ENCODE data around the gene PTPMT1. TPM values are rescaled to one million over a fixed set of nuclear protein-coding genes. Genes with fewer than 3 reads are reported as not detected.

PTPMT1 gene
- polyA plus RNA-seq, 1 donor from 2014 or later: 2.7 TPM

DNA sequence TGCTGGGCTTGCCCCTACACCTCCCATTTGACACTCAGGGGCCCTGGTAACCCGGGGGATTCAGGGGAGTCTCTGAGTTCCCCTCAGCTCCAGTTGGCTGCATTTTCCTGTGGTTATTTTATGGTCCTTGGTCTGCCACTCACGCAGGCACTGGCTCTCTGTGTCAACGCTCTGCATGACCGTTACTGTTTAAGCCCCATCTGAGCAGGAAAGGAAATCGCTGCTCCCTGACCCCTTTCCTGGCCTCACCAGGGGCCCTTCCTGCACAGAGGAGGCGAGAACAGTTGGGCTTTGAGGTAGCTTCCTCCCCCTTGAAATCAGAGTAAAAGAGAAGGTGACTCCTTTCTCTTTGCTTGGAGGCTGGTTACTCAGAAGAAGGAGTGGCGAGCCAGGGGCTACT, 26.4 kb downstream of the PTPMT1 start:
- no peaks in the 10 kb centered on the region for H3K9me2 ChIP-seq (ENCODE audit: insufficient read depth, low read length)
- no peak overlapping the region for H3K9ac ChIP-seq (ENCODE audit: low read length)

DNA sequence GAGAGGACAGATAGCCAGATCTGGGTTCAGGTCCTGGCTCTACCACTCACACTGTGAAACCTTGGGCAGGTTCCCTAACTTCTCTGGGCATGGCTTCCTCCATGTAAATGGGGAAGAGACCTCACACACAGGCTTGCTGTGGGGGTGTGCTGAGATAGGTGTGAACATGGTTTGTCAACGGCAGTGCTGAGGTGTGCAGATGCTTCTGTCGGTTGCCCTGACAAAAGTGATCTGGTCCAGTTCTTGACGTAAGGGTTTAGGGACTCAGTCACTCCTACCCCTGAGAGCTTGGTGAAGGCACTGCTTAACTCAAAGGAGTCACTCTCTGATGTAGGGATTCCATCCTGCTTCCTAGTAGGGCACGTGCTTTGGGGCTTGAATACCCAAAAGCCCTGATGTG, 26.9 kb downstream of the PTPMT1 start:
- H3F3A ChIP-seq (ENCODE audit: insufficient read depth, low read length, poor library complexity, severe bottlenecking): no peaks in the 10 kb centered on the region
- no peaks in the 10 kb centered on the region for H4K20me1 ChIP-seq (ENCODE audit: insufficient read depth)
- H3K79me2 ChIP-seq (replicated peaks; ENCODE audit: insufficient read depth, low read length): no peaks in the 10 kb centered on the region
- H3K27me3 ChIP-seq (ENCODE audit: insufficient read depth, low read depth, low read length): no peaks in the 10 kb centered on the region
- no peak overlapping the region for H3K4me2 ChIP-seq (ENCODE audit: low read length)
- H3K9ac ChIP-seq (ENCODE audit: low read length): no peak overlapping the region
- H3K9me3 ChIP-seq (ENCODE audit: low read length): no peaks in the 10 kb centered on the region
- TF ChIP-seq EP300 (conservative IDR thresholded peaks at IDR 0.05; ENCODE audit: poor library complexity, severe bottlenecking): no peak
- TF ChIP-seq POLR2AphosphoS5 (IDR thresholded peaks at IDR 0.05): no peak
- TF ChIP-seq, protein P1, sequence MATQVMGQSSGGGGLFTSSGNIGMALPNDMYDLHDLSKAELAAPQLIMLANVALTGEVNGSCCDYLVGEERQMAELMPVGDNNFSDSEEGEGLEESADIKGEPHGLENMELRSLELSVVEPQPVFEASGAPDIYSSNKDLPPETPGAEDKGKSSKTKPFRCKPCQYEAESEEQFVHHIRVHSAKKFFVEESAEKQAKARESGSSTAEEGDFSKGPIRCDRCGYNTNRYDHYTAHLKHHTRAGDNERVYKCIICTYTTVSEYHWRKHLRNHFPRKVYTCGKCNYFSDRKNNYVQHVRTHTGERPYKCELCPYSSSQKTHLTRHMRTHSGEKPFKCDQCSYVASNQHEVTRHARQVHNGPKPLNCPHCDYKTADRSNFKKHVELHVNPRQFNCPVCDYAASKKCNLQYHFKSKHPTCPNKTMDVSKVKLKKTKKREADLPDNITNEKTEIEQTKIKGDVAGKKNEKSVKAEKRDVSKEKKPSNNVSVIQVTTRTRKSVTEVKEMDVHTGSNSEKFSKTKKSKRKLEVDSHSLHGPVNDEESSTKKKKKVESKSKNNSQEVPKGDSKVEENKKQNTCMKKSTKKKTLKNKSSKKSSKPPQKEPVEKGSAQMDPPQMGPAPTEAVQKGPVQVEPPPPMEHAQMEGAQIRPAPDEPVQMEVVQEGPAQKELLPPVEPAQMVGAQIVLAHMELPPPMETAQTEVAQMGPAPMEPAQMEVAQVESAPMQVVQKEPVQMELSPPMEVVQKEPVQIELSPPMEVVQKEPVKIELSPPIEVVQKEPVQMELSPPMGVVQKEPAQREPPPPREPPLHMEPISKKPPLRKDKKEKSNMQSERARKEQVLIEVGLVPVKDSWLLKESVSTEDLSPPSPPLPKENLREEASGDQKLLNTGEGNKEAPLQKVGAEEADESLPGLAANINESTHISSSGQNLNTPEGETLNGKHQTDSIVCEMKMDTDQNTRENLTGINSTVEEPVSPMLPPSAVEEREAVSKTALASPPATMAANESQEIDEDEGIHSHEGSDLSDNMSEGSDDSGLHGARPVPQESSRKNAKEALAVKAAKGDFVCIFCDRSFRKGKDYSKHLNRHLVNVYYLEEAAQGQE (IDR thresholded peaks at IDR 0.05; ENCODE audit: borderline replicate concordance): no peak
- TF ChIP-seq TAF1 (IDR thresholded peaks at IDR 0.05; ENCODE audit: low read depth): no peak
- TF ChIP-seq SMC3 (conservative IDR thresholded peaks at IDR 0.05; ENCODE audit: poor library complexity): no peak
- no peaks in the 10 kb centered on the region for H3K9me2 ChIP-seq (ENCODE audit: insufficient read depth, low read length)
- no peak overlapping the region for H2AFZ ChIP-seq (ENCODE audit: low read depth, low read length)
- no peaks in the 10 kb centered on the region for H3K36me3 ChIP-seq (ENCODE audit: insufficient read depth, low read length)
- no peak overlapping the region for H3K27ac ChIP-seq (ENCODE audit: low read length)
- H3K4me3 ChIP-seq (ENCODE audit: low read length): no peak overlapping the region

More for the DNA sequence above, 26.4 kb downstream of the PTPMT1 start:
- H3K36me3 ChIP-seq (ENCODE audit: insufficient read depth, low read length): no peaks in the 10 kb centered on the region
- no peak for TF ChIP-seq EZH2 (IDR thresholded peaks at IDR 0.05; ENCODE audit: borderline replicate concordance, insufficient read depth, low read length, poor library complexity, severe bottlenecking)
- no peak for TF ChIP-seq TAF1 (IDR thresholded peaks at IDR 0.05; ENCODE audit: low read depth)
- TF ChIP-seq, protein P2, sequence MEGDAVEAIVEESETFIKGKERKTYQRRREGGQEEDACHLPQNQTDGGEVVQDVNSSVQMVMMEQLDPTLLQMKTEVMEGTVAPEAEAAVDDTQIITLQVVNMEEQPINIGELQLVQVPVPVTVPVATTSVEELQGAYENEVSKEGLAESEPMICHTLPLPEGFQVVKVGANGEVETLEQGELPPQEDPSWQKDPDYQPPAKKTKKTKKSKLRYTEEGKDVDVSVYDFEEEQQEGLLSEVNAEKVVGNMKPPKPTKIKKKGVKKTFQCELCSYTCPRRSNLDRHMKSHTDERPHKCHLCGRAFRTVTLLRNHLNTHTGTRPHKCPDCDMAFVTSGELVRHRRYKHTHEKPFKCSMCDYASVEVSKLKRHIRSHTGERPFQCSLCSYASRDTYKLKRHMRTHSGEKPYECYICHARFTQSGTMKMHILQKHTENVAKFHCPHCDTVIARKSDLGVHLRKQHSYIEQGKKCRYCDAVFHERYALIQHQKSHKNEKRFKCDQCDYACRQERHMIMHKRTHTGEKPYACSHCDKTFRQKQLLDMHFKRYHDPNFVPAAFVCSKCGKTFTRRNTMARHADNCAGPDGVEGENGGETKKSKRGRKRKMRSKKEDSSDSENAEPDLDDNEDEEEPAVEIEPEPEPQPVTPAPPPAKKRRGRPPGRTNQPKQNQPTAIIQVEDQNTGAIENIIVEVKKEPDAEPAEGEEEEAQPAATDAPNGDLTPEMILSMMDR (IDR thresholded peaks at IDR 0.05; ENCODE audit: poor library complexity, severe bottlenecking): no peak
- TF ChIP-seq, protein P1 (IDR thresholded peaks at IDR 0.05; ENCODE audit: borderline replicate concordance): no peak
- no peak for TF ChIP-seq POLR2AphosphoS5 (IDR thresholded peaks at IDR 0.05)
- no peak for TF ChIP-seq SMC3 (conservative IDR thresholded peaks at IDR 0.05; ENCODE audit: poor library complexity)
- no peak for TF ChIP-seq RAD21 (conservative IDR thresholded peaks at IDR 0.05)
- TF ChIP-seq EP300 (conservative IDR thresholded peaks at IDR 0.05; ENCODE audit: poor library complexity, severe bottlenecking): no peak
- no peak for TF ChIP-seq MXI1 (conservative IDR thresholded peaks at IDR 0.05; ENCODE audit: poor library complexity, severe bottlenecking)
- no peaks in the 10 kb centered on the region for H3F3A ChIP-seq (ENCODE audit: insufficient read depth, low read length, poor library complexity, severe bottlenecking)
- no peak overlapping the region for H3K4me2 ChIP-seq (ENCODE audit: low read length)
- no peaks in the 10 kb centered on the region for H3K9me3 ChIP-seq (ENCODE audit: low read length)
- no peak overlapping the region for H3K4me3 ChIP-seq (ENCODE audit: low read length)
- no peak overlapping the region for H3K27ac ChIP-seq (ENCODE audit: low read length)
- H2AFZ ChIP-seq (ENCODE audit: low read depth, low read length): no peak overlapping the region
- H3K79me2 ChIP-seq (replicated peaks; ENCODE audit: insufficient read depth, low read length): no peaks in the 10 kb centered on the region
- no peaks in the 10 kb centered on the region for H3K27me3 ChIP-seq (ENCODE audit: insufficient read depth, low read depth, low read length)
- no peaks in the 10 kb centered on the region for H4K20me1 ChIP-seq (ENCODE audit: insufficient read depth)

Data from neural cell (in vitro differentiated cells).